Measurements from ENCODE around the gene SCO2. TPM values are rescaled to one million over a fixed set of nuclear protein-coding genes. Genes with fewer than 3 reads are reported as not detected.

The SCO2 gene
- total and polyA plus RNA-seq, 2 of the 13 experiments (the other 11 are each of a cell fraction or from before 2014, with no cell fraction given): 0.32 to 3.7 TPM

GRCh38 chr22:50562523-50563412 is 37.4 kb upstream of the SCO2 start, which contains the start of gene SYCE3 (continued):
- TF ChIP-seq ATF7-NPFF (CRISPR knock-in tag; IDR thresholded peaks at IDR 0.05; ENCODE audit: low read depth) (peak; percentile 62; the same call in 1 of the 2 replicates), ZNF138 (CRISPR knock-in tag; IDR thresholded peaks at IDR 0.05; ENCODE audit: low read depth) (peak; percentile 32; the same call in 1 of the 2 replicates), HNF4A (CRISPR knock-in tag; IDR thresholded peaks at IDR 0.05) (no peak), NFYB (CRISPR knock-in tag; IDR thresholded peaks at IDR 0.05) (peak; percentile 83), ERF (CRISPR knock-in tag; IDR thresholded peaks at IDR 0.05) (peak; percentile 90), ARNT2 (CRISPR knock-in tag; IDR thresholded peaks at IDR 0.05; ENCODE audit: low read depth) (peak; percentile 42; the same call in 1 of the 2 replicates), RNF219 (CRISPR knock-in tag; IDR thresholded peaks at IDR 0.05) (no peak), ATF2 (CRISPR knock-in tag; IDR thresholded peaks at IDR 0.05) (no peak), REL (CRISPR knock-in tag; conservative IDR thresholded peaks at IDR 0.05) (no peak), ZNF260 (CRISPR knock-in tag; IDR thresholded peaks at IDR 0.05; ENCODE audit: borderline replicate concordance, low read depth) (no peak), PRMT3 (CRISPR knock-in tag; IDR thresholded peaks at IDR 0.05; ENCODE audit: borderline replicate concordance, low read depth) (no peak), HOMEZ (CRISPR knock-in tag; IDR thresholded peaks at IDR 0.05; ENCODE audit: low read depth) (no peak), ZNF614 (CRISPR knock-in tag; IDR thresholded peaks at IDR 0.05; ENCODE audit: borderline replicate concordance) (peak; percentile 19; the same call in 1 of the 2 replicates), ZFP36L1 (CRISPR knock-in tag; IDR thresholded peaks at IDR 0.05) (no peak), UBTF (CRISPR knock-in tag; IDR thresholded peaks at IDR 0.05) (no peak), MEIS1 (CRISPR knock-in tag; IDR thresholded peaks at IDR 0.05; ENCODE audit: borderline replicate concordance) (peak; percentile 69; the same call in 1 of the 2 replicates), RARA (CRISPR knock-in tag; IDR thresholded peaks at IDR 0.05) (peak; percentile 66), BRF2 (CRISPR knock-in tag; IDR thresholded peaks at IDR 0.05) (no peak), HCFC1 (IDR thresholded peaks at IDR 0.05; ENCODE audit: low read depth, low read length) (no peak), NR2F1 (CRISPR knock-in tag; IDR thresholded peaks at IDR 0.05) (peak in 1 of 2 experiments; percentile 54; a peak in 1 of 4 replicates)

Measured in HepG2 (cell line).